Measurements from ENCODE around the gene COG5.

GRCh38 chr7:107291434-107291833 lies 272.3 kb downstream of the COG5 start:
- TF ChIP-seq CTCF (IDR thresholded peaks at IDR 0.05) = no peak
- no peak for TF ChIP-seq POLR2A (IDR thresholded peaks at IDR 0.05)
